SW 1271 (cell line): ENCODE measurements around the gene CDIPT.

Experiments
- DNase-seq, 2 experiments: peaks; one replicate each; lab custom pipeline; 2025; lab: John Stamatoyannopoulos, UW

Gene CDIPT

GRCh38 chr16:29810699-29811169 is 52.3 kb downstream of the CDIPT start:
- DNase-seq: no peak

GRCh38 chr16:29809850-29810698 is 53.0 kb downstream of the CDIPT start:
- peak in 1 of 2 experiments; percentile 23 for DNase-seq

GRCh38 chr16:29809031-29809747 is 53.8 kb downstream of the CDIPT start:
- DNase-seq: no peak
